Gastrocnemius medialis (tissue), 4 donors: Measurements from ENCODE around the gene ZBTB21.

Experiments
- POLR2A ChIP-seq, 2 donors: fragments of 450-650 bp; IDR thresholded peaks; one replicate each; pipeline ENCODE4 v1.6.1; 2017; ENCODE audit warnings: antibody characterized with exemption in 2 of 2, mild to moderate bottlenecking in 2 of 2, moderate library complexity in 2 of 2
- TF ChIP-seq, protein P1 (sequence below), 5 experiments: fragments of 450-650 bp in 3 of 5; fragments of 200-600 bp in 2 of 5; sonication (generic) in 2 of 5; IDR thresholded peaks in 4 of 5; conservative IDR thresholded peaks in 1 of 5; 1 replicate in 4 of 5; 2 replicates in 1 of 5; pipeline ENCODE4 v1.5.1; 2016 to 2019; ENCODE audit warnings: antibody characterized with exemption in 5 of 5, mild to moderate bottlenecking in 3 of 5, moderate library complexity in 3 of 5

DNA sequence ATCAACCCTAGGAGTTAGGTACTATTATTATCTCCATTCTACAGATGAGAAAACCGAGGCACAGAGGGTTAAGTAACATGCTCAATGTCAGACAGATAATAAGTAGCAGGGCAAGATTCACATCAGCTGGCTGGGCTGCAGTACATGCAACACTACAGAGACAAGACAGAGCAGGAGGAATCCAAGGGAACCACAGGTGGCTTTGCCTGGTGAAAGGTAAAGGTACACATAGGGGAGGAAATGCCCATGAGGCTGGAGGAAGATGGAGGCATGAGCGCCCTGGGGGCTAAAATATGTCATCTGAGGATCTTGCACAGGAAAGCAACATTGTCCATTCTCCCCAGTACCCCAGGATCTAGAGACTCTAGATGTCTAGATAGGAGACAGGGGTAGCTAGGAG, 8.4 kb downstream of the ZBTB21 start:
- TF ChIP-seq POLR2A (IDR thresholded peaks at IDR 0.05) = no peak
- TF ChIP-seq, protein P1, sequence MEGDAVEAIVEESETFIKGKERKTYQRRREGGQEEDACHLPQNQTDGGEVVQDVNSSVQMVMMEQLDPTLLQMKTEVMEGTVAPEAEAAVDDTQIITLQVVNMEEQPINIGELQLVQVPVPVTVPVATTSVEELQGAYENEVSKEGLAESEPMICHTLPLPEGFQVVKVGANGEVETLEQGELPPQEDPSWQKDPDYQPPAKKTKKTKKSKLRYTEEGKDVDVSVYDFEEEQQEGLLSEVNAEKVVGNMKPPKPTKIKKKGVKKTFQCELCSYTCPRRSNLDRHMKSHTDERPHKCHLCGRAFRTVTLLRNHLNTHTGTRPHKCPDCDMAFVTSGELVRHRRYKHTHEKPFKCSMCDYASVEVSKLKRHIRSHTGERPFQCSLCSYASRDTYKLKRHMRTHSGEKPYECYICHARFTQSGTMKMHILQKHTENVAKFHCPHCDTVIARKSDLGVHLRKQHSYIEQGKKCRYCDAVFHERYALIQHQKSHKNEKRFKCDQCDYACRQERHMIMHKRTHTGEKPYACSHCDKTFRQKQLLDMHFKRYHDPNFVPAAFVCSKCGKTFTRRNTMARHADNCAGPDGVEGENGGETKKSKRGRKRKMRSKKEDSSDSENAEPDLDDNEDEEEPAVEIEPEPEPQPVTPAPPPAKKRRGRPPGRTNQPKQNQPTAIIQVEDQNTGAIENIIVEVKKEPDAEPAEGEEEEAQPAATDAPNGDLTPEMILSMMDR (IDR thresholded peaks at IDR 0.05 in 4 of 5, conservative IDR thresholded peaks at IDR 0.05 in 1 of 5) = no peak
